SH-SY5Y (cell line): Measurements from ENCODE around the gene SCYL3.

Experiments
- GATA2 ChIP-seq: IDR thresholded peaks from 2 replicates; pipeline ENCODE4 v1.6.1; 2011; ENCODE audit warnings: mild to moderate bottlenecking, low read depth, low read length
- GATA3 ChIP-seq: IDR thresholded peaks from 2 replicates; pipeline ENCODE4 v1.6.1; 2011; ENCODE audit warnings: low read depth, mild to moderate bottlenecking, low read length, moderate library complexity

DNA sequence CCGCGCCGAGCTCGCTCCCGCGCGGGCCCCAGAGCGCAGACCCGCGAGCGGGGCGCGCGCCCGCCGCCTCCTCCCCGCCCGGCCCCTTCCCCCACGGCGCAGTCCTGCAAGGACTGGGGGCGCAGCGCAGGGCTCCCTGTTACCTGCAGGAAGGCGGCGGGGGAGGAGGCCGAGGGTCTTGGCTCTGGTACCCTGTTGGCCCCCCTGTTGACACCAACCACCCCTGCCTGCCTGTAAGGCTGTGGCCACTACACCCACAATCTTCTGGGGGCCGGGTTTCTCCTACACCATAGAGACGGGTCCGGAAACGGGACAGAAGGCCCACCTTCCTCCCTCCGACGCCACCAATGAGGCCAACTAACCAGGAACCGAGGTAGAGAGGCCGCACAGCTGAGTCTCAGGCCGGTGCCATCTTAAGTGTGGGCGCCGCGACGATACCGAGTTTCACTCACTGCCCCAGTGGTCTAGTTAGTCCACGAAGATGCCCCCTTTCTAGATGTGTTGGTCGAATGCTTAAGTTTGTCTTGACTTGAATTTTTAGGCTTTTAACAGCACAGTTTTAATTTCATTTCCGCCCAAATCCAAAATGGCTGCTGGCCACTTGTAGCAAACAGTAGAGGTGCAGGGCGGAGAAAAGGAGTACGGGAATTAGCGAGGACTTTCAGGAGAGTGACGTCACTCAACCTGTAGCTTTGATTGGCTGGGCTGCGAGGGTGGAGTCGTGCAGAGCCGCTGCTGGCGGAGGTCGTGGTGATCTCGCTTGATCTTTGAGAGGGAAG, at the start of gene SCYL3:
- TF ChIP-seq GATA3 (no peak), GATA2 (no peak; the same call in 1 of the 2 replicates)
